ENCODE data around the gene ADGRG1.
"Not testable (repeated sequence)": the region's sequence is repeated elsewhere in the genome, so short reads cannot be mapped to it uniquely, and the experiment has no call there.

ADGRG1 gene

DNA sequence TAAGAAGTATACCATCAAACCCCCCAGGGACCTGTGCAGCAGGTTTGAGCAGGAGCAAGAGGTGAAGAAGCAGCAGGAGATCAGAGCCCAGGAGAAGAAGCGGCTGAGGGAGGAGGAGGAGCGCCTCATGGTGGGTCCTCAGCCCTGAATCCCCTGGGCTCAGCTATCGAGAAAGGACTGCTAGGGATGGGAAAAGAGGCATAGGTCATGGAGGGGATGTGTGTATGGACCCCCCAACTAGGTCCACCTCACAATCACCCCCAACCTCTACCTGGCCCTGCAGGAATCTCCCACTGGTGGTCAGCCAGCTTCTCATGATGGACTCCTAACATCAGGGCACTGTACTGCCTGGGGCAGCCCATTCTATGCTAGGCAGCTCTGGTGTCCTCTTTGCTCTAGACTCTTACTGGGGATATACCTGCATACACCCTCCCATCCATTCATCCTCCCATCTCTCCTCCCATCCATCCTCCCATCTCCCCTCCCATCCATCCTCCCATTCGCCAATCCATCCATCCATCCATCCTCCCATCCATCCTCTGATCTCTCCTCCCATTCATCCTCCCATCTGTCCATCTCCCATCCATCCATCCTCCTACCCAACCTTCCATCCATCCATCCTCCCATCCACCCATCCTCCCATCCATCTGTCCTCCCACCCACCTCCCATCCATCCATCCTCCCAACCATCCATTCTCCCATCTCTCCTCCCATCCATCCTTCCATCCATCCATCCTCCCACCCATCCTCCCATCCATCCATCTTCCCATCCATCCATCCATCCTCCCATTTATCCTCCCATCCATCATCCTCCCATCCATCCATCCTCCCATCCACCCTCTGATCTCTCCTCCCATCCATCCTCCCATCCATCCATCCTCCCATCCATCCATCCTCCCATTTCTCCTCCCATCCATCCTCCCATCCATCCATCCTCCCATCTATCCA lies 76.7 kb downstream of the ADGRG1 start:
- DNase-seq, result no peak

DNA sequence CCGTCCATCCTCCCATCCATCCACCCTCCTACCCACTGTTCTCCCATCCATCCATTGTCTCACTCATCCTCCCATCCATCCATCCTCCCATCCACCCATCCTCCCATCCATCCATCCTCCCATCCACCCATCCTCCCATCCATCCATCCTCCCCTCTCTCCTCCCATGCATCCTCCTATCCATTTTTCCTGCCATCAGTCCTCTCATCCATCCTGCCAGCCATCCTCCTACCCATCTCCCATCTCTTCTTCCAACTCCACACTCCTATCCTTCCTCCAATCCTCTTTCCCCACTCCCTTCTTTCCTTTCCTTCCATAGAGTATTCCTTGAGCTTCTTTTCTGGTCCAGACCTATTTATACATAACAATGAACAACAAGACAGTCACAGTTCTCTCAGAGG lies 78.3 kb downstream of the ADGRG1 start:
- no peak for DNase-seq

DNA sequence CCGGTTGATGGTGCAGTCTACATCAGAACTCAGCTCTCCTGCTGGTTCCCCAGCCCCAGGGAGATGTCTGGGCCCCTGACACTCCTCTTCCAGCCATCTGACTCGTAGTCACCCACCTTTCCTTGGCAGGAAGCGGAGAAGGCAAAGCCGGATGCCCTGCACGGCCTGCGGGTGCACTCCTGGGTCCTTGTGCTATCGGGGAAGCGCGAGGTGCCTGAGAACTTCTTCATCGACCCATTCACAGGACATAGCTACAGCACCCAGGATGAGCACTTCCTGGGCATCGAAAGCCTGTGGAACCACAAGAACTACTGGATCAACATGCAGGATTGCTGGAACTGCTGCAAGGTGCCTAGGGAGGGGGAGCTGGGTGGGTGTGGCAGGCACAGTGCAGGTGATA lies 78.9 kb downstream of the ADGRG1 start:
- DNase-seq, result no peak

DNA sequence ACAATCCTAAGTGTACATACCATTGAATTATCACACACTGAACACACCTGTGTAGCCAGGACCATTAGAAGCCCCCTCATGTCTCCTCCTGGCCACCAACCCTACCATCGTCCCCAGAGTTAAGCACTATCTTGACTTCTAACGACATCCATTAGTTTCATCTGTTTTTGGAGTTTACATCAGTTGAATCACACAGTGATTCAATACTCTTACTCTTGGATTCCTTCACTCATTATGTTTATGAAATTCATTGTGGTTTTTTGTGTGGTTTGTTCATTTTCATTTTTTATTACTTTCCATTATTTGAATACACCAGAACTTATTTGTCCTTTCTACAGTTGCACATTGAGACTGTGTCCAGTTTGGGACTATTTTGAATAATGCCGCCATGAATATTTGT lies 79.7 kb downstream of the ADGRG1 start:
- DNase-seq, result no peak

DNA sequence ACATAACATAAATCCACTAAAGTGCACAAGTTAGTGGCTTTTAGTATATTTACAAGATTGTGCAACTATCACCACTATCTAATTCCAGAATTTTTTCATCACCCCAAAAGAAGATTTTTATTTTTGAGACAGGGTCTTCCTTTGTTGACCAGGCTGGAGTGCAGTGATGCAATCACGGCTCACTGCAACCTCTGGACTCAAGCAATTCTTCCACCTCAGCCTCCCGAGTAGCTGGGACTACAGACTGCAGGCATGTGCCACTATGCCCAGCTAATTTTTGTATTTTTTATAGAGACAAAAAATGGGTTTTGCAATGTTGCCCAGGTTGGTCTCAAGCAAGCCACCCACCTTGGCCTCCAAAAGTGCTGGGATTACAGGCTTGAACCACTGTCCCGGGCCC lies 81.2 kb downstream of the ADGRG1 start:
- DNase-seq, result no peak

DNA sequence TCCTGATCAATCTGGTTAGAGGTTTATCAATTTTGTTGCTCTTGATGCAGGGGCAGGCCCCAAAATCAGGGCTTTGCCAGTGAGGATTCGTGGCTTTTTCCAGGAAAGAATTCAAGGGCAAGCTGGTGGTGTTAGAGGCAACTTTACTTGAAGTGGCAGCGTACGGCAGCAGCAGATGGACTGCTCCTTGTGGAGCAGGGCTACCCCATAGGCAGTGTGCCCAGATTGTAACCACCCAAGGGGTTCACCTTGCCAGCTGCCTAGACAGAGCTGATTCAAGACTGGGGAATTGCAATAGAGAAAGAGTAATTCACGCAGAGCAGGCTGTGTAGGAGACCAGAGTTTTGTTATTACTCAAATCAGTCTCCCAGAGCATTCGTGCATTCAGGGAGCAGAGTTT lies 82.9 kb downstream of the ADGRG1 start:
- DNase-seq, result no peak

DNA sequence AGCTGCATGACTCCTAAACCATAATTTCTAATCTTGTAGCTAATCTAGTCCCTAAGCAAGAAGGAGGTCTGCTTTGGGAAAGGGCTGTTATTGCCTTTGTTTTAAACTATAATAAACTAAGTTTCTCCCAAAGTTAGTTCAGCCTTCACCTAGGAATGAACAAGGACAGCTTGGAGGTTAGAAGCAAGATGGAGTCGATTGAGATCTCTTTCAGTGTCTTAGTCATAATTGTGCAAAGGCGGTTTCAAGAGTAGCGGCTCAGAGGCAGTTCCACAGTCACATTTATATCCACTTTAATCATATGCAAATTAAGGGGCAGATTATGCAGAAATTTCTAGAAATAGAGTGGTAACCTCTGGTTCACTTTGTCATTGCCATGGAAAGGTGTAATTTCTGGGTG lies 83.6 kb downstream of the ADGRG1 start:
- no peak for DNase-seq

DNA sequence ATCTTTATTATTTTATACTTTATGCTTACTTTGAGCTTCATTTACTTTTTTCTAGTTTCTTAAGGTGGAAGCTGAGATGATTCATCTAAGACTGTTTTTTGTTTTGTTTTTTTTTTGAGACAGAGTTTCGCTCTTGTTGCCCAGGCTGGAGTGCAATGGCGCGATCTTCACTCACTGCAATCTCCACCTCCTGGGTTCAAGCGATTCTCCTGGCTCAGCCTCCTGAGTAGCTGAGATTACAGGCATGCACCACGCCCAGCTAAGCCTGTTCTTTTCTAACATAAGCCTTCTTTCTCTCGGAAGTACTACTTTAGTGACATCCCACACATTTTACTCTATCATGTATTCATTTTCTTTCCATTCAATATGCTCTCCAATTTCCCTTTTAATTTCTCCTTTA lies 84.1 kb downstream of the ADGRG1 start:
- DNase-seq, result not testable (repeated sequence)

DNA sequence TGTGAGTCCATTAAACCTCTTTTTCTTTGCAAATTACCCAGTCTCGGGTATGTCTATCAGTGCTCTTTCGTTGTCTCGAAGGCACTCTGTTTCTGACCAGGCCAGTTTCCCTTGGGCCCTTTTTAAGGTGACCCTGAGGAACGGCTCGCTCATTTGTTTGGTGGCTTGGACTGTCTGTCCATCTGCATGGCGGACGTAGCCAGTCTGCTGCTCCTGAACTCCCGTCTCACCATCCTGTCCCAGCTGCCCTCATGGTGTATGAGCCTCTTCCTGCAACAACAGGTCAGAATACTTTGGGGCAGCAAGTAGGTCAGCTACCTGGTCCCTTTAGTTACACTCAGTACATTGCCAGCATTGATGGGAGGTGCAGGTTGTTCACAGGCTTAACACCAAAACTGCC lies 85.2 kb downstream of the ADGRG1 start:
- no peak for DNase-seq

DNA sequence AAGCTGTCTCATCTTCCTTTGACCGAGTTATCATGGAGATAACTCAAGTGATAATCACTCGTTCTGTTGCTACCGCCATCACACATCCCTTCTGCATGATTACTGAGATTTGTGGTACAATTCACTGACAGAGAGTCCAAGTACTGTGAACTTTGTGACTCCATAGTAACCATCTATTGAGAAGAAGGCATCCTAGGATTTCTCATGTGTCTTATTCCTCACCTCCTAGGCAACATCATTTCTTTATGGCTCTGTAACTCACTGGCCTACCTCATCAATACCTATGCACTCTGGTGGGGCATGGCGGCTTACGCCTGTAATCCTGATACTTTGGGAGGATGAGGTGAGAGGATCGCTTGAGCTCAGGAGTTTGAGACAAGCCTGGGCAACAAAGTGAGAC lies 85.6 kb downstream of the ADGRG1 start:
- DNase-seq, result no peak
